Measurements from ENCODE around the gene CSMD2.

GRCh38 chr1:33656467-33657005, 508.5 kb downstream of the CSMD2 start:
- TF ChIP-seq MAX (IDR thresholded peaks at IDR 0.05): no peak
- TF ChIP-seq CTCF (IDR thresholded peaks at IDR 0.05; ENCODE audit: control extremely low read depth in 1 of 3, insufficient read depth in 1 of 3, low read depth in 1 of 3, low read length in 3 of 3): no peak
- no peak for TF ChIP-seq POU5F1 (IDR thresholded peaks at IDR 0.05; ENCODE audit: low read depth, low read length)
- TF ChIP-seq ASH2L (IDR thresholded peaks at IDR 0.05; ENCODE audit: low read length): no peak
- no peak for TF ChIP-seq HDAC6 (IDR thresholded peaks at IDR 0.05; ENCODE audit: low read depth, low read length)
- TF ChIP-seq, protein P1, sequence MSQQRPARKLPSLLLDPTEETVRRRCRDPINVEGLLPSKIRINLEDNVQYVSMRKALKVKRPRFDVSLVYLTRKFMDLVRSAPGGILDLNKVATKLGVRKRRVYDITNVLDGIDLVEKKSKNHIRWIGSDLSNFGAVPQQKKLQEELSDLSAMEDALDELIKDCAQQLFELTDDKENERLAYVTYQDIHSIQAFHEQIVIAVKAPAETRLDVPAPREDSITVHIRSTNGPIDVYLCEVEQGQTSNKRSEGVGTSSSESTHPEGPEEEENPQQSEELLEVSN (IDR thresholded peaks at IDR 0.05): no peak
- TF ChIP-seq YY1 (IDR thresholded peaks at IDR 0.05; ENCODE audit: low read depth, low read length): no peak
- no peak for TF ChIP-seq RBBP5 (IDR thresholded peaks at IDR 0.05; ENCODE audit: borderline replicate concordance, low read depth, low read length)
